Measurements from ENCODE around the gene PI4KA. TPM values are rescaled to one million over a fixed set of nuclear protein-coding genes. Genes with fewer than 3 reads are reported as not detected.

PI4KA gene
- polyA plus RNA-seq, 1 donor from 2014 or later = 42.2 TPM

DNA sequence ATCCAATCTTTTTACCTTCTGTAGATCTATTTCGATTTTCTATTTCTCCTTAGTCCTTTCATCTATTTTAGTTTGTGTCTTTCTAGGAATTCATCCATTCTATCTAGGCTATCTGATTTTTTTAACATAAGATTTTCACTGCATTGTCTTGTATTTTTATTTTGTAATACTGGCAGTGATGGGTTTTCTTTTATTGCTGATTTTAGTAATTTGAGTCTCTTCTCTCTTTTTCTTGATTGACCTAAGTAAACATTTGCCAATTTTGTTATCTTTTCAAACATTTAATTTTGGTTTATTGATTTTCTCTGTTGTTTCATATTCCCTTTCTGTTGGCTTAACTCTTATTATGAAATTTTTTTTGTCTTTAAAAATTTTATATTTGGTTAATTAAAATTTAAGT lies 192.1 kb downstream of the PI4KA start:
- no peaks in the 10 kb centered on the region for H3K36me3 ChIP-seq (ENCODE audit: insufficient read depth, low read length)
- no peak overlapping the region for H3K27ac ChIP-seq (ENCODE audit: low read length)
- no peaks in the 10 kb centered on the region for H3K79me2 ChIP-seq (replicated peaks; ENCODE audit: insufficient read depth, low read length)
- H2AFZ ChIP-seq (ENCODE audit: low read depth, low read length) = no peak overlapping the region
- H3K4me2 ChIP-seq (ENCODE audit: low read length) = no peak overlapping the region
- no peaks in the 10 kb centered on the region for H3F3A ChIP-seq (ENCODE audit: insufficient read depth, low read length, poor library complexity, severe bottlenecking)
- no peaks in the 10 kb centered on the region for H3K9me2 ChIP-seq (ENCODE audit: insufficient read depth, low read length)
- no peaks in the 10 kb centered on the region for H4K20me1 ChIP-seq (ENCODE audit: insufficient read depth)
- no peaks in the 10 kb centered on the region for H3K27me3 ChIP-seq (ENCODE audit: insufficient read depth, low read depth, low read length)
- no peak overlapping the region for H3K4me3 ChIP-seq (ENCODE audit: low read length)
- no peaks in the 10 kb centered on the region for H3K9me3 ChIP-seq (ENCODE audit: low read length)
- TF ChIP-seq SMC3 (conservative IDR thresholded peaks at IDR 0.05; ENCODE audit: poor library complexity) (no peak), TAF1 (IDR thresholded peaks at IDR 0.05; ENCODE audit: low read depth) (no peak), POLR2AphosphoS5 (IDR thresholded peaks at IDR 0.05) (no peak), REST (IDR thresholded peaks at IDR 0.05; ENCODE audit: borderline replicate concordance) (no peak), MXI1 (conservative IDR thresholded peaks at IDR 0.05; ENCODE audit: poor library complexity, severe bottlenecking) (no peak), EZH2 (IDR thresholded peaks at IDR 0.05; ENCODE audit: borderline replicate concordance, insufficient read depth, low read length, poor library complexity, severe bottlenecking) (no peak), EP300 (conservative IDR thresholded peaks at IDR 0.05; ENCODE audit: poor library complexity, severe bottlenecking) (no peak), RAD21 (conservative IDR thresholded peaks at IDR 0.05) (no peak)
- TF ChIP-seq, protein P1, sequence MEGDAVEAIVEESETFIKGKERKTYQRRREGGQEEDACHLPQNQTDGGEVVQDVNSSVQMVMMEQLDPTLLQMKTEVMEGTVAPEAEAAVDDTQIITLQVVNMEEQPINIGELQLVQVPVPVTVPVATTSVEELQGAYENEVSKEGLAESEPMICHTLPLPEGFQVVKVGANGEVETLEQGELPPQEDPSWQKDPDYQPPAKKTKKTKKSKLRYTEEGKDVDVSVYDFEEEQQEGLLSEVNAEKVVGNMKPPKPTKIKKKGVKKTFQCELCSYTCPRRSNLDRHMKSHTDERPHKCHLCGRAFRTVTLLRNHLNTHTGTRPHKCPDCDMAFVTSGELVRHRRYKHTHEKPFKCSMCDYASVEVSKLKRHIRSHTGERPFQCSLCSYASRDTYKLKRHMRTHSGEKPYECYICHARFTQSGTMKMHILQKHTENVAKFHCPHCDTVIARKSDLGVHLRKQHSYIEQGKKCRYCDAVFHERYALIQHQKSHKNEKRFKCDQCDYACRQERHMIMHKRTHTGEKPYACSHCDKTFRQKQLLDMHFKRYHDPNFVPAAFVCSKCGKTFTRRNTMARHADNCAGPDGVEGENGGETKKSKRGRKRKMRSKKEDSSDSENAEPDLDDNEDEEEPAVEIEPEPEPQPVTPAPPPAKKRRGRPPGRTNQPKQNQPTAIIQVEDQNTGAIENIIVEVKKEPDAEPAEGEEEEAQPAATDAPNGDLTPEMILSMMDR (IDR thresholded peaks at IDR 0.05; ENCODE audit: poor library complexity, severe bottlenecking) = no peak
- H3K9ac ChIP-seq (ENCODE audit: low read length) = no peak overlapping the region

GRCh38 chr22:20664594-20664959 lies 194.0 kb downstream of the PI4KA start:
- Histone ChIP-seq H3K27me3 (ENCODE audit: insufficient read depth, low read depth, low read length) (no peaks in the 10 kb centered on the region), H3K9me3 (ENCODE audit: low read length) (no peaks in the 10 kb centered on the region), H3K9ac (ENCODE audit: low read length) (no peak overlapping the region), H3K4me3 (ENCODE audit: low read length) (no peak overlapping the region), H3K4me2 (ENCODE audit: low read length) (no peak overlapping the region), H2AFZ (ENCODE audit: low read depth, low read length) (no peak overlapping the region), H3K36me3 (ENCODE audit: insufficient read depth, low read length) (no peaks in the 10 kb centered on the region), H3F3A (ENCODE audit: insufficient read depth, low read length, poor library complexity, severe bottlenecking) (no peaks in the 10 kb centered on the region), H3K9me2 (ENCODE audit: insufficient read depth, low read length) (no peaks in the 10 kb centered on the region), H3K27ac (ENCODE audit: low read length) (no peak overlapping the region), H3K79me2 (replicated peaks; ENCODE audit: insufficient read depth, low read length) (no peaks in the 10 kb centered on the region), H4K20me1 (ENCODE audit: insufficient read depth) (no peaks in the 10 kb centered on the region)
- TF ChIP-seq MXI1 (conservative IDR thresholded peaks at IDR 0.05; ENCODE audit: poor library complexity, severe bottlenecking) (no peak), EZH2 (IDR thresholded peaks at IDR 0.05; ENCODE audit: borderline replicate concordance, insufficient read depth, low read length, poor library complexity, severe bottlenecking) (no peak), TAF1 (IDR thresholded peaks at IDR 0.05; ENCODE audit: low read depth) (no peak), EP300 (conservative IDR thresholded peaks at IDR 0.05; ENCODE audit: poor library complexity, severe bottlenecking) (no peak), POLR2AphosphoS5 (IDR thresholded peaks at IDR 0.05) (no peak), REST (IDR thresholded peaks at IDR 0.05; ENCODE audit: borderline replicate concordance) (no peak), SMC3 (conservative IDR thresholded peaks at IDR 0.05; ENCODE audit: poor library complexity) (no peak), RAD21 (conservative IDR thresholded peaks at IDR 0.05) (no peak)
- TF ChIP-seq, protein P1 (IDR thresholded peaks at IDR 0.05; ENCODE audit: poor library complexity, severe bottlenecking) = no peak
